HG02763 (cell line): ENCODE measurements around the gene MACROD2.
A peak's percentile ranks its signal among the peaks of the same experiment; 100 is the strongest.

ENCODE experiments used
- ATAC-seq: cut with Tn5 transposase; IDR thresholded peaks from one replicate; pipeline ENCODE4 v1.9.1; 2021; ENCODE audit warnings: mild to moderate bottlenecking, moderate library complexity; ENCODE audit not compliant: unreplicated experiment

The MACROD2 gene

GRCh38 chr20:14885661-14886060 lies 890.3 kb downstream of the MACROD2 start:
- no peak for ATAC-seq

- no peak for ATAC-seq
Observed at GRCh38 chr20:14888134-14888533, 892.8 kb downstream of the MACROD2 start.

DNA sequence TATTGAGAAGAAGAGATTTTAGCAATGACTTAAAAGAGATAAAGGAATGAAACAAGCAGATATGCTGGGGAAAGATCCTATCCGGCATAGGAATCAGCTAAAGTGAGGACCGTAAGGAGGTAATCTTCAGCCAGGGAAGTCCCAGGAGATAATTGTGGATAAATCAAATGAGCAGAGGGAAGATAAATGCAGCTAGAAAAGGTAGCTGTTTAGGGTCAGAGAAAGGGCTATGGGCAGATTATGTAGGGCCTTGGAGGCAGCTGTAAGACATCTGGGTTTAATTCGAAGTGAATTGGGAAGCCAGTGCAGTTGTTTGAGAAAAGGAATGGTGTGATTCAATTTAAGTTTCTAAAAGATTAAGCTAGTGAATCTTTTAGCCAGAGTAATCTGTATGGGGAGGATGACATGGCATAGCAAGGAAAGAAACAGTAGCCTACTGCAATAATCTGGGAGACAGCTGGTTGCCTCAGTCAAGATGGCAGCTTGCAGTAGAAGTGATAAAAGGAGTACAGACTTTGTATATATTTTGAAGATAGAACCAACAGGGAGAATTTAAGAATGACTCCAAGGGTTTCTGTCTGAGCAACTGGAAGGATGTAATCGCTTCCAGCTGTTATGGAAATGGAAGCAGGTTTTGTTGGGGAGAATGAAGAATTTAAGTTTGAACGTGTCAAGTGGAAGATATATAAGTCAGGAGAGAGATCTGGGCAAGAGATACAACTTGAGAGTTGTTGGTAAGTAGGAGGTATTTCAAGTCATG lies 894.4 kb downstream of the MACROD2 start:
- ATAC-seq: no peak

GRCh38 chr20:14890713-14891112 lies 895.4 kb downstream of the MACROD2 start:
- ATAC-seq: no peak

DNA sequence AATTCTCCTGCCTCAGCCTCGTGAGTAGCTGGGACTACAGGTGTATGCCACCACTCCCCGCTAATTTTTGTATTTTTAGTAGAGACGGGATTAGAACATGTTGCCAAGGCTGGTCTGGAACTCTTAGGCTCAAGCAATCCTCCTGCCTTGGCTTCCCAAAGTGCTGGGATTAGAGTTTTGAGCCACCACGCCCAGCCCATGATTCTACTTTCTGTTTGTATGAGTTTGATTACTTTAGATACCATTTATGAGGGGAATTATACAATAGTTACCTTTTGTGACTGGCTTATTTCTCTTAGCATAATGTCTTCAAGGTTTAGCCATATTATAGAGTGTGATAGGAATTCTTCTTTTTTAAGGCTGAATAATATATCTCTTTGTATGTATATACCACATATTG lies 897.5 kb downstream of the MACROD2 start:
- no peak for ATAC-seq

- no peak for ATAC-seq
Observed at GRCh38 chr20:14896569-14896968, 901.3 kb downstream of the MACROD2 start.

DNA sequence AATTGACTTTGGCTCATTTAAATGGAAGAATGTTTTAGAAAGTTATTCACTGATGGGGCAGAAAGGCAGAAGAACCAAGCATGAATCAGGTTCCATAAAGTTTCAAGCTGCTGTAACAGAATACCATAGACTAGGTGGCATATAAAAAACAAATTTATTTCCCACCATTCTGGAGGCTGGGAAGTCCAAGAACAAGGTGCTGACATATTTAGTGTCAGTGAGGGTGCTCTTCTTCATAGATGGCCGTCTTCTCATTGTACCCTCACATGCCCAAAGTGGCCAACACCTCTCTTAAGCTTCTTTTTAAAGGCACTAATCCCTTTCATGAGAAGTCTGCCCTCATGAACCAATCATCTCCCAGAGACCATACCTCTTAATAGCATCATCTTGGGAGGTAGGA lies 902.3 kb downstream of the MACROD2 start:
- ATAC-seq: no peak

DNA sequence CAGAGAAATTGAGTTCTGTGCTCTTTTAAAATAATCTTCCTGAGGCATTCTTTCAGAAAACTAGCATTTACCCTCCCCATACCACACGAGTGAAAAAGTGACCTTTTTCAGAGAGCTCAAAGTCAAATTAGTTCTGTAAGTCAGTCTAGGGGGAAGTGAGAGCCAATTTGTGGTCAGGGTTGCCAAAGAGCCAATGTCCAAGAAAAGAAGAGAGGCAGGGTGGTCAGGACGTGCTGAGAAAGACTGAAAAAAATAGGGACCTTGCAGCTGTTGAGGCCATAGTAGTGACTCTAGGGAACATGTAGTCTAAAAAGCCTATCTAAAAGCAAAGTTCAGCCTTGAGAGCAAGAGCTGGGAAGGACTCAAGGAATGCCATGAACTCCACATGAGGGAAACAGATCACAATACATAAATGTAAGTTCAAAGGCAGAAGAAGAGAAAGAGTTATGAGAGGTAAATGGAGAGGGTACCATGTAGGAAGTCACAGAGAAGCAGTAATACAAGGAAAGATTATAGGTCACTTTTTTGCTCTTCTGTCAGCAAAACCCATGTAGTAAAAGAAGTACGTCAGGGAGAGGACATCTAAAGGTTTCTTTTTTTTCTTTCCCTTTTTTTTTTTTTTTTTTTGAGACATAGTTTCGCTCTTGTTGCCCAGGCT lies 907.2 kb downstream of the MACROD2 start:
- ATAC-seq: peak; percentile 98

DNA sequence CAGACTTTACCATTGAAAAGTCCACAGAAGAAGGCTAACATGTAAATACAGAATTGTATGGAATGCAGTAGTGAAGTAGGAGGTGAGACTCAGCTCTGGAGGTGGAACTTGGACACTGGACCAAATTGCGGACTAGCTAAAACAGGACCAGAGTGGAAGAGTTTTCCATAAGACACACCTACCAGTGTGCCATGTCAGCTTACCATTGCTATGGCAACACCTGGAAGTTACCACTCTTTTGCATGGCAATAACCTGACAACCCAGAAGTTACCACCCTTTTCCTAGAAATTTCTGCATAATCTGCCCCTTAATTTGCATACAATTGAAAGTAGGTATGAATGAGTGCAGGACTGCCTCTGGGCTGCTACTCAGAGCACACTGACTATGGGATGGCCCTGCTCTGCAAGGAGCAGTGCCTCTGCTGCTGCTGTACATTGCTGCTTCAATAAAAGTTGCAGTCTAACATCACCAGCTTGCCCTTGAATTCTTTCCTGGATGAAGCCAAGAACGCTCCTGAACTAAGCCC lies 911.7 kb downstream of the MACROD2 start:
- no peak for ATAC-seq

GRCh38 chr20:14910126-14910525 lies 914.8 kb downstream of the MACROD2 start:
- no peak for ATAC-seq

GRCh38 chr20:14913896-14914620 lies 918.7 kb downstream of the MACROD2 start:
- ATAC-seq: no peak

GRCh38 chr20:14914633-14915032 lies 919.3 kb downstream of the MACROD2 start:
- no peak for ATAC-seq

GRCh38 chr20:14915356-14915755 lies 920.0 kb downstream of the MACROD2 start:
- ATAC-seq: no peak

- ATAC-seq: no peak
Observed at GRCh38 chr20:14916360-14916920, 921.1 kb downstream of the MACROD2 start.

GRCh38 chr20:14918281-14918680 lies 923.0 kb downstream of the MACROD2 start:
- no peak for ATAC-seq

DNA sequence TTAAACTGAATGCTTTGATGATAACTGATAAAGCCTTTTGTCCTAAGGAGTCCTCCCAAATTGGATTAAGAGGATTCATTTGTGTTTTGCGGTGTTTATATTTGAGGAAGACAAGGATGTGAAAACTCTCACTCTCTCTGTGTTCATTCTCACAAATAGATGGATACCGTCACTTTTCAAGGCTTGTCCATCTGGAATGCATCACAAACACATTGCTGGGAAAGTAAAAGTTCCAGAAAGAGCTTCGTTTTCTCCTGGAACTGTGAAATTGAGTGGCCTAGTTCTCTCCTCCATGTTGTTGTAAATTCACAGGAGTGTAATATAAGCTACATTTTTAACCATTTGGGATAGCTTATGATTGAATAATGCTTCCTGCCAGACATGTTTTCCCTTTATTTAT lies 923.7 kb downstream of the MACROD2 start:
- ATAC-seq: no peak

DNA sequence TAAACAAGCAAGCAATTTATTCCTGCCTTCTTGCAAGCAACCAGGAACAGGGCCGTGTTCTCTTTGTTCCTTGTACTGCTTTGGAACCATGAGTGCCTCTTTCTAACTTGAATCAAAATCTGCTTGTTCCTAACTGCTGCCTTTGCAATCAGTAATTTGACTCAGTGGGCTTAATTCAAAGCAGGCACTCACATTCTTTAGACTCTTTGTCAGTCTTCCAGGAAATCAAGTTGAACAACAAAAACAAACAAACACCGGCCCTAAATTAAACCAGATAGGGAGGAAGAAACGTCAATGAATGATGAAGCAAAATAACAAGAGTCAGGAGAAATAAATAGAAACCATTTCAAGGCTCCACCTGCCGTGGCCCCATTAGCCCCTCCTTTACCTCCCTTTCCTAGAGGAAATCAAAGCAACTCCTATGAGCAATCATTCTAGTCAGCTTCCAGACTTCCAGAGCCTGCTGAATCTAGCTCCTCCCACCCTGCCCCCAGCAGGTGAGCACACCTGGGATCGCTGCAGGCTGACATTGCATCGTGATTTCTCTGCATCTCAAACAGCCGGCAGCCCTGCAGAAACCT lies 924.3 kb downstream of the MACROD2 start:
- ATAC-seq: no peak

DNA sequence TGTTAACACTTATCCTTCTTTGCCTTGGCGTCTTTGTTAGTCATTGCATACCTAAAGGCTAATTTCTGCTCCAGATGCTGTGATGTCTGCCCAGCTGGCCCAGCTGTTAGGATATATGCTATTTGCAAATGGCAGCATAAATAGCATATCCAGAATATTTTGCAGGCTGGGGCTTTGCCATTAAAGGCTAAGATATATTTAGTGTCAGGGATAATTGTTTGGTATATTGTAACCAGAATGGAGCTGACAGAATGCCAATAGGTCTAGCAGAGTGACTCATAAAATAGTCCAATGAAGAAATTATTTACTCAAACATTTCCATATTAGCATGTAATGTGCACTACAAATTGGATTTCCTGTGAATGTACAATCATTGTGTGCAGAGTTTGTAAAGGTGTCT lies 926.2 kb downstream of the MACROD2 start:
- no peak for ATAC-seq

DNA sequence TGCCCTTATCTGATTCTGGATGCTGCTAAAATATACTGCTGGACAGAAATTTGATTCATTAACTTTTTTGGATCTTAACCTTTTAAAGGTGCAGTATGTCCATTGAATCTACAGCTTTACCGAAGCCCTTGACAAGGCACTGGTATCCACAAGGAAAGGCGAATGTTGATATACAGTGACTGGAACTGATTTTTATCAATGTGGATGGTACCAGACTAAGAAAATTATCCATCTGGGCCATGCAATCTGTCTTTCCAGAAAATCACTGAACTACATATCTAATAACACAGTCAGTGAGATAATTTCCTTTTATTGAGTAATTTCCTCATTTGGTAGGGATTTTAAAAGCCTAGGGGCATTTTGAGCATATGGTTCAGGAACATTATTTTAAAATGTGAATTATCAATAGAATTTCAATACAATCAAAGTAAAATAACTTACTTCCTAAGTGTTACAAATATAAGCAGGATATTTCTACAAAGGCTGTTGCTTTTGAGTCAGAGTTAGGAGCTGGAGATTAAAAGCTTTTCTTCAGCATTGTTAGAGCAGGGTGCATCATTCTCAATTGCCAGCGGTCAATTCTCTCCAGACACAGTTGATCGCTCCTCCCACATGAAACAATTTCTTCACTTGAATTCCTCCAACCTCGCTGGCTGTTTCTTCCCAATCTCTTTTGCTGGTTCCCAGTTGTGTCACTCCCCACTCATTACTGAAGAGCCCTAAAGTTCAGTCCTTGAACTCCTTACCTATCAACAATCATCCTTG lies 927.4 kb downstream of the MACROD2 start:
- ATAC-seq: no peak

DNA sequence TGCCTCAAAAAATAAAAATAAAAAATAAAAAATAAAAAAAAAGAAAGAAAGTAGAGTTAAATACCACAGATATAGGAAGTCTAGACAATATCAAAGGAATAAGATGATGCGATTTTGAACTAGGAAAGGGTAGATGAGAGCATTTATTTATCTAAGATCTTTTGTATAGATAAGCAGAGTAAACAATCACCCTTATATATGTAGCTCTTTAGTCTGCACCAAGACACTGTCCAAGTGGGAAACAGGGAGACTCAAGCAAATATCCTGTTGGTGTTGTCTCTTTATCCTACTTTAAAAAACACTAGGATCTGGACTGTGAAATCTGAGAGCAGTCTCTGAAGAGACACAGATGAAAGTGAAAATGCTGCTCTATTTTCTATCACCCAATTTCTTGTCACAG lies 929.1 kb downstream of the MACROD2 start:
- no peak for ATAC-seq
